WERI-Rb-1 (cell line): ENCODE results near the gene TPRN.
A peak's percentile ranks its signal among the peaks of the same experiment; 100 is the strongest.

Experiments
- DNase-seq: peaks from one replicate; pipeline ENCODE4 v3.0.0-alpha.2; 2020
- H3K27ac ChIP-seq: fragments of 250-450 bp; sonication (Bioruptor Pico); 2 replicates; pipeline ENCODE4 v1.5.1; 2020; ENCODE audit warnings: mild to moderate bottlenecking, moderate library complexity
- H3K27me3 ChIP-seq: fragments of 250-450 bp; sonication (Bioruptor Pico); 2 replicates; pipeline ENCODE4 v1.5.1; 2021; ENCODE audit warnings: mild to moderate bottlenecking, low read depth, moderate library complexity; ENCODE audit not compliant: insufficient read depth, severe bottlenecking
- H3K36me3 ChIP-seq: fragments of 250-450 bp; sonication (Bioruptor Pico); 2 replicates; pipeline ENCODE4 v1.5.1; 2020; ENCODE audit warnings: mild to moderate bottlenecking, moderate library complexity
- H3K4me3 ChIP-seq: 2 replicates; pipeline ENCODE4 v1.5.1; 2011; ENCODE audit warnings: low read depth, mild to moderate bottlenecking, control low read depth, low read length
- H3K9me3 ChIP-seq: fragments of 250-450 bp; sonication (Bioruptor Pico); 2 replicates; pipeline ENCODE4 v1.5.1; 2021; ENCODE audit warnings: mild to moderate bottlenecking, moderate library complexity; ENCODE audit not compliant: severe bottlenecking
- CTCF ChIP-seq: IDR thresholded peaks from 2 replicates; pipeline ENCODE4 v1.5.1; 2011; ENCODE audit warnings: low read depth, mild to moderate bottlenecking, control low read depth, inconsistent platforms, low read length

TPRN gene

GRCh38 chr9:137198051-137198901, 2.3 kb downstream of the TPRN start:
- TF ChIP-seq CTCF = no peak

GRCh38 chr9:137195525-137196220, 4.9 kb downstream of the TPRN start:
- H3K36me3 ChIP-seq = no peaks in the 10 kb centered on the region; the same call in 1 of the 2 replicates
- no peaks in the 10 kb centered on the region for H3K27me3 ChIP-seq
- peak overlapping the region; percentile 77 for H3K27ac ChIP-seq
- no peak for TF ChIP-seq CTCF
- peak; percentile 54 for DNase-seq
- H3K9me3 ChIP-seq = no peaks in the 10 kb centered on the region
- H3K4me3 ChIP-seq = no peak overlapping the region

More at GRCh38 chr9:137198051-137198901, 2.3 kb downstream of the TPRN start:
- Histone ChIP-seq H3K4me3 (no peak overlapping the region), H3K36me3 (no peaks in the 10 kb centered on the region), H3K27ac (no peak overlapping the region), H3K27me3 (no peaks in the 10 kb centered on the region), H3K9me3 (no peaks in the 10 kb centered on the region)
- DNase-seq = no peak

GRCh38 chr9:137194909-137195308, 5.6 kb downstream of the TPRN start:
- TF ChIP-seq CTCF = no peak
- H3K9me3 ChIP-seq = no peaks in the 10 kb centered on the region
- H3K4me3 ChIP-seq = no peak overlapping the region
- no peaks in the 10 kb centered on the region for H3K27me3 ChIP-seq
- H3K36me3 ChIP-seq = peaks cover 3% of the 10 kb centered on the region; the same call in 1 of the 2 replicates
- DNase-seq = peak; percentile 30
- H3K27ac ChIP-seq = peak overlapping the region; percentile 77

- Histone ChIP-seq H3K4me3 (no peak overlapping the region), H3K27ac (peak overlapping the region; percentile 77), H3K9me3 (no peaks in the 10 kb centered on the region), H3K36me3 (peaks cover 4% of the 10 kb centered on the region; the same call in 1 of the 2 replicates), H3K27me3 (no peaks in the 10 kb centered on the region)
- DNase-seq = peak; percentile 52
- TF ChIP-seq CTCF = no peak
These were observed 6.2 kb downstream of the TPRN start for GRCh38 chr9:137194388-137194787.

GRCh38 chr9:137193771-137194170, 6.8 kb downstream of the TPRN start:
- DNase-seq = no peak
- H3K27me3 ChIP-seq = no peaks in the 10 kb centered on the region
- H3K36me3 ChIP-seq = peaks cover 4% of the 10 kb centered on the region; the same call in 1 of the 2 replicates
- TF ChIP-seq CTCF = no peak
- no peaks in the 10 kb centered on the region for H3K9me3 ChIP-seq
- H3K4me3 ChIP-seq = no peak overlapping the region
- H3K27ac ChIP-seq = peak overlapping the region; percentile 77
